ENCODE results near the gene POLR2F. TPM values are rescaled to one million over a fixed set of nuclear protein-coding genes. Genes with fewer than 3 reads are reported as not detected.

The POLR2F gene
- total RNA-seq, 1 donor from 2014 or later = 75.5 TPM

DNA sequence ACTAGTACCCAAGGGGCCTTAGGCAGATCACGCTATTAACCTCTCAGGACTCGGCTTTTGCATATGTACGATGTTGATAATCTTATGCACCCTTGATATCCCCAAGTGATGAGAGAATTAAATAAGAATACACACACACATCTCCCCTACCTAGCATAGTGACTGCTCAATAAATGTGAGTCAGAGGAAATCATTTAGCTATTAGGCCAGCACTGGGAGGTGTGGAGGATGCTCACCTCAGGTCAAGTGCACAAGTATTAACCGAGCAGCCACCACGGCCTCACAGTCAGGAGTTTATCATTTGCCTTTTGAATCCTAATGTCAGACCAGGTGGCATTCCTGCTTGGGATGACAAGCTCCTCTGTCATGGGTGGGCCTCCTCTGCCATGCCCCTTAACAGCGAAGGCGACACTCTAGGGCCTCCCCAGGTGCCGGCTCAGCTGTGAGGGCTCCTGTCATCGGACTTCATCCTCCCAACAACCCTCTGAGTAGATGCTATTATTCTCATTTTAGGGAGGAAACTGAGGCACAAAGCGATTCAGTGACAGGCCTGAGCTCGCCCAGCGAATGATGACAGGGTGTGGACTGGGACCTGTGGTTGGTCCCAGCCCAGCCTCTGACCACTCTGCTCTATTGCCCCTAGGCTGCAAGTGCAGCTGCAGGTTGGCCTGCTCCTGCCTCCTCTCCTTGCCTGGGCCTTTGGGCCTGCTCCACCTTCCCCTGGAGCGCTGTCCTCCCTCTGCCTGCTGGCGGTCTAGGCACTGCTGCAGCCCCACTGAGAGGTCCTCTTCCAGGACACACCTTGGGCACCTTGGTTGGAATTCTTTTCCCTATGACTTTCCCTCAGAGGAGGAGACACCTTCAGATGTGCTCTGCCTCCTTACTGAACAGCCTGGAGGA, 35.9 kb downstream of the POLR2F start:
- Histone ChIP-seq H3K79me2 (ENCODE audit: low read depth) (no peaks in the 10 kb centered on the region), H2AFZ (replicated peaks) (no peak overlapping the region), H3K9me3 (ENCODE audit: low read depth) (no peaks in the 10 kb centered on the region), H3K36me3 (no peaks in the 10 kb centered on the region), H3F3A (ENCODE audit: low read depth) (peaks cover 1% of the 10 kb centered on the region), H3K27ac (no peak overlapping the region), H3K9ac (no peak overlapping the region), H3K4me1 (peaks cover 11% of the 10 kb centered on the region), H3K4me3 (no peak overlapping the region), H3K27me3 (peaks cover 7% of the 10 kb centered on the region), H4K20me1 (ENCODE audit: low read depth) (peaks cover 4% of the 10 kb centered on the region), H3K4me2 (no peak overlapping the region)
- TF ChIP-seq, protein P1, sequence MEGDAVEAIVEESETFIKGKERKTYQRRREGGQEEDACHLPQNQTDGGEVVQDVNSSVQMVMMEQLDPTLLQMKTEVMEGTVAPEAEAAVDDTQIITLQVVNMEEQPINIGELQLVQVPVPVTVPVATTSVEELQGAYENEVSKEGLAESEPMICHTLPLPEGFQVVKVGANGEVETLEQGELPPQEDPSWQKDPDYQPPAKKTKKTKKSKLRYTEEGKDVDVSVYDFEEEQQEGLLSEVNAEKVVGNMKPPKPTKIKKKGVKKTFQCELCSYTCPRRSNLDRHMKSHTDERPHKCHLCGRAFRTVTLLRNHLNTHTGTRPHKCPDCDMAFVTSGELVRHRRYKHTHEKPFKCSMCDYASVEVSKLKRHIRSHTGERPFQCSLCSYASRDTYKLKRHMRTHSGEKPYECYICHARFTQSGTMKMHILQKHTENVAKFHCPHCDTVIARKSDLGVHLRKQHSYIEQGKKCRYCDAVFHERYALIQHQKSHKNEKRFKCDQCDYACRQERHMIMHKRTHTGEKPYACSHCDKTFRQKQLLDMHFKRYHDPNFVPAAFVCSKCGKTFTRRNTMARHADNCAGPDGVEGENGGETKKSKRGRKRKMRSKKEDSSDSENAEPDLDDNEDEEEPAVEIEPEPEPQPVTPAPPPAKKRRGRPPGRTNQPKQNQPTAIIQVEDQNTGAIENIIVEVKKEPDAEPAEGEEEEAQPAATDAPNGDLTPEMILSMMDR (IDR thresholded peaks at IDR 0.05) = no peak
- TF ChIP-seq EZH2 (IDR thresholded peaks at IDR 0.05) (no peak), EZH2phosphoT487 (IDR thresholded peaks at IDR 0.05) (no peak)
- Mint-ChIP-seq H3K4me1 (peaks cover 3% of the 10 kb centered on the region), H3K27ac (no peak overlapping the region), H3K27me3 (ENCODE audit: insufficient read depth, low read depth) (peaks cover 6% of the 10 kb centered on the region), H3K9me3 (no peaks in the 10 kb centered on the region), H3K4me3 (no peak overlapping the region), H3K36me3 (no peaks in the 10 kb centered on the region)
- no peak for DNase-seq (ENCODE audit: low spot score)

GRCh38 chr22:37990301-37990700, 36.8 kb downstream of the POLR2F start:
- Mint-ChIP-seq H3K4me1 (peaks cover 2% of the 10 kb centered on the region), H3K27ac (no peak overlapping the region), H3K4me3 (no peak overlapping the region), H3K36me3 (no peaks in the 10 kb centered on the region), H3K9me3 (no peaks in the 10 kb centered on the region), H3K27me3 (ENCODE audit: insufficient read depth, low read depth) (peaks cover 6% of the 10 kb centered on the region)
- Histone ChIP-seq H3K27me3 (no peaks in the 10 kb centered on the region), H3K27ac (no peak overlapping the region), H3F3A (ENCODE audit: low read depth) (no peaks in the 10 kb centered on the region), H3K36me3 (no peaks in the 10 kb centered on the region), H3K9ac (no peak overlapping the region), H3K4me3 (no peak overlapping the region), H3K4me2 (no peak overlapping the region), H3K4me1 (peaks cover 2% of the 10 kb centered on the region), H2AFZ (replicated peaks) (no peak overlapping the region), H4K20me1 (ENCODE audit: low read depth) (no peaks in the 10 kb centered on the region), H3K79me2 (ENCODE audit: low read depth) (no peaks in the 10 kb centered on the region), H3K9me3 (ENCODE audit: low read depth) (no peaks in the 10 kb centered on the region)
- no peak for DNase-seq (ENCODE audit: low spot score)
- TF ChIP-seq, protein P1 (IDR thresholded peaks at IDR 0.05) = no peak
- no peak for TF ChIP-seq EZH2 (IDR thresholded peaks at IDR 0.05)
- TF ChIP-seq EZH2phosphoT487 (IDR thresholded peaks at IDR 0.05) = no peak

GRCh38 chr22:37990862-37991261, 37.4 kb downstream of the POLR2F start:
- Mint-ChIP-seq H3K4me1 (no peaks in the 10 kb centered on the region), H3K4me3 (no peak overlapping the region), H3K36me3 (no peaks in the 10 kb centered on the region), H3K9me3 (no peaks in the 10 kb centered on the region), H3K27me3 (ENCODE audit: insufficient read depth, low read depth) (peaks cover 6% of the 10 kb centered on the region), H3K27ac (no peak overlapping the region)
- DNase-seq (ENCODE audit: low spot score) = no peak
- Histone ChIP-seq H3K27ac (no peak overlapping the region), H3K4me1 (no peaks in the 10 kb centered on the region), H3K36me3 (no peaks in the 10 kb centered on the region), H3F3A (ENCODE audit: low read depth) (no peaks in the 10 kb centered on the region), H3K4me3 (no peak overlapping the region), H3K9me3 (ENCODE audit: low read depth) (no peaks in the 10 kb centered on the region), H3K27me3 (no peaks in the 10 kb centered on the region), H3K79me2 (ENCODE audit: low read depth) (no peaks in the 10 kb centered on the region), H3K4me2 (no peak overlapping the region), H2AFZ (replicated peaks) (no peak overlapping the region), H4K20me1 (ENCODE audit: low read depth) (no peaks in the 10 kb centered on the region), H3K9ac (no peak overlapping the region)
- no peak for TF ChIP-seq EZH2phosphoT487 (IDR thresholded peaks at IDR 0.05)
- TF ChIP-seq, protein P1 (IDR thresholded peaks at IDR 0.05) = no peak
- TF ChIP-seq EZH2 (IDR thresholded peaks at IDR 0.05) = no peak

All from neural progenitor cell (in vitro differentiated cells).